ENCODE measurements around the gene SEMA6A.

Gene SEMA6A

GRCh38 chr5:116521173-116521872, 53.3 kb downstream of the SEMA6A start:
- DNase-seq: no peak

DNA sequence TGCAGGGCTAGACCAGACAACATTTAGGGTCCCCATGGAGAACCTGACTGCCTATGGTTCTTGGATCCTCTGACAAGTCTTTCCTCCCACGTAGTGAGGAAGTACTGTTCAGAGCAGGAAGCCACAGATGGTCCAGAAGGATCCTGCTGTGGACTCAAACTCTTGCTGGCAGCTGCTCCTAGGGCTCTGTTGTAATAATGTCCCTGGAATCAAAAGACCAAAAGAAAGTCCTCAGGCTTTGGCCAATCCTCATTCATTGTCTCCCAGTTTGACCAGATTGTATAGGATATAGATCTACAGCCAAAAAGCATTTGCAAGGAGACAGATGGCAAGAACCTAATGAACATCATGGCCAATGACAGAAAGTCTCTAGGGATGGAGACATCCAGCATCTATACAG, 53.9 kb downstream of the SEMA6A start:
- DNase-seq: no peak

DNA sequence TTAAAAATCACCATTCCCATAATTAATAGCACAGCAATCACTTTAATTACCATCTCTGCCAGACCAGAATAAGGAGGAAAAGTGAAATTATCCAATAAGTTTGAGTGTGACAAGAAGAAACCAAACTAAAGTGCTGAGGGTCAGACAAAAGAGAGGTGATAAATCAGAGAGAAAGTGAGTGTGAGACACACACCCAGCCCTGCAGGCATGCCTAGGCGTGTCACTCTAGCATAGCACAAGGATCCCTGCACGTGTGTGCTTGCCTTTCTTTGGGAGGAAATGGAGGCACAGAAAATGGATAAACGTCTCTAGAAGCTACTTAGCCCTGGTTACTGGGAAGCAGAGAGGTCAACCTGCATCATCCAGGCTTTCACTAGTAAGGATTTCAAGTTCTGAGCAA, 56.2 kb downstream of the SEMA6A start:
- DNase-seq: no peak

DNA sequence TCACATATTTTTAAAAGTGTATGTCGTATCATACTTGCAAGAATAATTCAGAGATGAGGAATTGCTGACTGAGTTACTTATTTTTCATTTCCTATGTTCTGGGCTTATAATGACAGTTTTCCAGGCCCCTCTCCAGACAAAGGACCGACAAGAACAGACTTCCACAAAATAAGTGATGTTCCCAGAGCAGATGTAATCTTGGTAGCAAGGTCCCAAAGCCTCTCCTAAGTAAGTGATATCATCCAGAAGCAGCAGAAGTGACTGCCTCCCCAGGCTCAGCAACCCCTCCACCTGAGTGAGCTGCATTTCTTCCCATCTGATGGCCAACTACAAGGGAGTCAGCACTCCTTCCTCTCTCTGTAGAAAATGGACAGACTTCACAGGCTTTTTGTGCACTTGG, 57.1 kb downstream of the SEMA6A start:
- no peak for DNase-seq

DNA sequence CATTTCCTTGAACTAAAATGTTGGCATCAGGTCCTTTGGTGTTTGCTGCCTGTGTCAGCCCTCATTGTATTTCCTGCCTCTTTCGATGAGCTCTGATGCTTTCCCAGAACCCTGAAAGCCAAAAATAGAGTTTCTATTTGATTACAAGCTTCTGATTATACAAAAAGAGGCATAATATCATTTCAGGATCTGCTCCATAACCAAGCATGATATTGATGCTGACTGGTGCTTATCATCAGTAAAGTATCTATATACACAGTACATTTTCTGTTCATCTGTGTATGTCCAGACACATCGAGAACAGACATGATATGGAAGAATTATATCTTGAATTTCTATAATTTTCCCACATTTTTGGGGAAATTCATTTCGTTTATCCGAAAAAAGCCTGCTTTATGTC, 58.6 kb downstream of the SEMA6A start:
- DNase-seq: no peak

DNA sequence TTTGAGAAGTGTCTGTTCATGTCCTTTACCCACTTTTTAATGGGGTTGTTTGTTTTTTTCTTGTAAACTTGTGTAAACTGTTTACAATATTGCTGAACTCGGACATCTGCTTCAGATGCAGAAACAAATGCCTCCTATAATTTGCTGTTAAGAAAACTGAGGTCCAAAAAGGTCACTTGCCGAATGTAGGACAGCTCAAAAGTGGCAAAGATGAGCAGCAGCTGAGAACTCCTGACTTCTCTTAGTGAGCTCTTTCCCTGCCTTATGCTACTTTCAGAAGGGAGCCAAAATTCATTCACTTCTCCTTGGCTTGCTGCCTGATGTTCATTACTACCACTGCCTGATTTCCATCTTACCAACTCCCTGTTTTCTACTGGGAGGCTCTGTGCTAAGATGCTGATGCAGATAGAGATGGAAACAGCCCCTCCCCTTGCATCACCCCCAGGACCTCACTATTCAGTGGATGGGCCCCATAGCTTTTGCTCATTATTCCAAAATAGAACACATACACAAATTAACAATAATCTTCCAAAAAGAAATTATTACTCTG, 60.1 kb downstream of the SEMA6A start:
- no peak for DNase-seq

DNA sequence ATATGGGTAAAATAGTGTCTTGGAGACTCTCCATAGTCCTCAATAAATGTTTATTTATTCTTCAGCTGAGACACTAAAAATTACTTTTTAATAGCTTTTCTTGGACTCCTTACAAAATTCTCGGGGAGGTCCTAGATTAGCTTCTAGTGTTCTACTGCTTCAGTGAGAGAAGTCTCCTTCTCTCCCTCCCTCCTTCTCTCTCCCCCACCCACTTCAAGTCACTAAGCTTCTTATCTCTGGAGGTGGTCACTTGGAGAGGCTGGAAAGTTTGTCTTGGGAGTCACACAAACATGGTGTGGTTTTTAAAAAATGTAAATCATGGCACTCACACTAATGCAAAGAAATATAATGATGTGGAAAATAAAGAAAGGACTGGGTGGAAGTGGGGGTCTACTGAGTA, 64.1 kb downstream of the SEMA6A start:
- DNase-seq: no peak

DNA sequence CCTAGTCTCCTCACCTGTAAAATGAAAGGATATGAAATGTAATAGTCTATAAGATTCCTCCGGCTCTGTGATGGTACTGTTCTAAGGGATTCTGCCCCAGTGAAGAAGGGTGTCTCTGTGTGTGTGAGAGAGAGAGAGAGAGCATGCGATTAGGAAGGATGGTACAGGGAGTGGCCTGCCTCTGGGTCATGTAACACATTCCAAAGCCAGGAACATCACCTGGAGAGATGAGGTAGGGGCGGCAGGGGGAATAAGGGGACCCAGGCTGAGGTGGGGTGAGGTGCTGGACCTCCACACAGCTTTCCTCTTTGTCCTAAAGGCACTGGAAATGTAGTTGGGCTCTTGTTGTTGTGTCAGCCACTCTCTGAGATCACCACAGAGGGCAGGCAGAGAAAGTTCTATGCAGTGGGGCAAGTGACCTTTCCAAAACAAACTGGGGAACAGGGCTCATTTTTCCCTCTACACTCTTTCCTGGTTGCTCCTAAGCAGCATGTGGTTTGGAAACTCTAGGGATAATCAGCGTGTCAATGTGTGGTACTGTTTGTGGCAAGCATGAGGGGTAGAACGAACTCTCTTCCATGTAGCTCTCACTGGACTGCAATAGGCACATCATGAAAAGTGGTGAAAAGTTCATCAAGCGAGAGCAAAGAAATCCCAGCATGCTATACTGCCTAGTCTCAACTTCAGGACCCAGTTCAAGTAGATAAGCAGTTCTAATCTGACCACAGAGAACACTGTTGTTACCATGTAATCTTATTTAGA, 65.0 kb downstream of the SEMA6A start:
- no peak for DNase-seq

DNA sequence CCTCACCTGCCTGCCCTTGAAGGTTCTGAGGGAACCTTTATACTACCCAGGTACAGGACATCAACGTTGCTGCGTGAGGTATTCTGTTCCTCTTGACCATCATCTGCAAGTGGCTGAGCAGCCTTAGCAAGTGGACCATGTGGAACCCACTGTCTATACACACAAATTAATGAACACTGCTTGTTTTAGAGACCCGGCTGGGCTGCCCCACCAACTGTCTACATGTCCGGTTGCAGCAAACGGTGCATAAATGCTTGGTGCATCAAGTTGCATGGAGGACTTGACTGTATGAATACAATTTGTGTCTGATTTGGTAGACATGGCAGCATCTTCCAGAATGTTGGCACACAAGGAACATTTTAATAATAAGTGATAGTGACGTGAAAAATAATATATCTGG, 65.8 kb downstream of the SEMA6A start:
- no peak for DNase-seq

- no peak for DNase-seq
Observed at GRCh38 chr5:116507941-116508655, 66.5 kb downstream of the SEMA6A start.

DNA sequence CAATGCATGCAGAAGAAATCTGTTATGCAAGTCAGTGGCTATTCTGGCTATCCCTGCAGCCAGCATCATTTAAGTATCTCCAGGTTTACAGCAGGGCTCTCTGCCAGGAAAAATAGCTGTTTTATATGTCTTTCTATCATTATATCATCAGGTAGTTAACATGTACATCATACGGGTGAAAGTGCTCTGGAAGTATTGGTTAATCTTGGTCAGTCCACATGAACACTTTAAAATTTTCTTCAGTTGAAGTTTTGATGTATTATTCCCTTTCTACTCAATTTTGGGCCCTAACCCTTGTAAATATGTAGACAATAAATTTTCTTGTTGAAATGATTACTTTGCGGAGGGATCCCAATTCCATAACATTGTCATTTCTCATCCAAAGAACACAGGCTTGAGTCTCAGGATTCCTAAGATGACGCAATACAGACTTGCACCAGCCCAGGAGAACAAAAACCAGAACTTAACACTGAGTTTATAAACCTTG, 67.5 kb downstream of the SEMA6A start:
- DNase-seq: no peak

GRCh38 chr5:116506488-116506887, 68.1 kb downstream of the SEMA6A start:
- DNase-seq: no peak

GRCh38 chr5:116504593-116505166, 69.9 kb downstream of the SEMA6A start:
- DNase-seq: no peak

DNA sequence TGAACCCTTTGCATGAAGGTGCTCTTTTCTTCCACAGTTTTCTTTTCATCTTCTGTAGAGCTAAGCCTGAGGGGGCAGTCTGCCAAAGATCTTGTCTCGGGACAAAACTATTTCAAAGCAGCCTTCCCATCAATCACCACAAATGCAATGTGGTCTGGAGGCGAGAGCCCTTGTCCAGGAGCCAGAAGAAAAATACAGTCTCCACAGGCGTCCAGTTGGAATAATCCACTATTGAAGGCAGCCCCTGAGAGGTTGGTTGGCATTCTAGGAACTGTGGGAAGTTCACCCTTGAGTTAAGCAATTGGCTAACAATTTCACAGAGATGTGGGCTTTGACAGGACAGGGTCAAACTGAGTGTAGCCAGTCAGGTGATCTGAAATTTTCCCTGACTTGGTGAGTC, 72.0 kb downstream of the SEMA6A start:
- DNase-seq: no peak

GRCh38 chr5:116502138-116502537, 72.5 kb downstream of the SEMA6A start:
- no peak for DNase-seq

GRCh38 chr5:116498503-116499048, 76.0 kb downstream of the SEMA6A start:
- DNase-seq: no peak

DNA sequence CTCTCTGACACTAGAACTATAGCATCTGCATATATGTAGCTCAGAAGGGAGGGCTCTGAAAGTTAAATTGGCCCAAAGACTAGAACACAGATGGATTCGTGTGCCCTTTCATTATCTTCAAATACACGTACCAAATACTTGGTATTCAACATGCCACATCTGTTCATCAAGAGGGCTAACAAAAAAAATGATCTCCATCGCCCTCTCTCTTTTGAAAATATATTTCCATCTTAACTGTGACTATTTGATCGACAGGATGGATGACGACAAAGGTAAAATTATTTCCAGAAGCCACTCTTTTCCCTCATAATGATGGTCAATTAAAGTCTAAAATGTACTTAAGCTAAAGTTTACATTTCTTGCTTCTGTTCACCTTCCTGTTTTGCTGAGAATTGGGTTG, 77.0 kb downstream of the SEMA6A start:
- no peak for DNase-seq

- DNase-seq: no peak
Observed at GRCh38 chr5:116495786-116496357, 78.8 kb downstream of the SEMA6A start.

- no peak for DNase-seq
Observed at GRCh38 chr5:116494784-116495450, 79.7 kb downstream of the SEMA6A start.

DNA sequence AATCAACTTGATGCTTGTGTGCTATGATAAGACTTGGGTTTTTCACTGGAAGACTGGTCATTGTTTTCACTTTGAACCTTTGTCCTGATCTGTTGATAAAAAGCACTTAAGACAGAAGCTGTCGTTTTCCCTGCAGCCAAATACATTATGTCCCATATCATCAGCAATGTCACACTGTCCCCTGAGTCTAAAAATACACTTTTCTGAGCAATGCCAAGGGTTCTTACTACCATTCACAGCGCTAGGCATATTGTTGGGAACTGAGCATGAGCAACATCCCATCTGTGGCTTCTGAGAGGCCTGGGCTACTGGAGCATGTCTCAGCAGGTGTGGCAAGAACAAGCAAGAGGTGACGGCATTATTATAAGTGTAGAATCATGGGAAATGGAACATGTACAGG, 81.8 kb downstream of the SEMA6A start:
- DNase-seq: no peak

DNA sequence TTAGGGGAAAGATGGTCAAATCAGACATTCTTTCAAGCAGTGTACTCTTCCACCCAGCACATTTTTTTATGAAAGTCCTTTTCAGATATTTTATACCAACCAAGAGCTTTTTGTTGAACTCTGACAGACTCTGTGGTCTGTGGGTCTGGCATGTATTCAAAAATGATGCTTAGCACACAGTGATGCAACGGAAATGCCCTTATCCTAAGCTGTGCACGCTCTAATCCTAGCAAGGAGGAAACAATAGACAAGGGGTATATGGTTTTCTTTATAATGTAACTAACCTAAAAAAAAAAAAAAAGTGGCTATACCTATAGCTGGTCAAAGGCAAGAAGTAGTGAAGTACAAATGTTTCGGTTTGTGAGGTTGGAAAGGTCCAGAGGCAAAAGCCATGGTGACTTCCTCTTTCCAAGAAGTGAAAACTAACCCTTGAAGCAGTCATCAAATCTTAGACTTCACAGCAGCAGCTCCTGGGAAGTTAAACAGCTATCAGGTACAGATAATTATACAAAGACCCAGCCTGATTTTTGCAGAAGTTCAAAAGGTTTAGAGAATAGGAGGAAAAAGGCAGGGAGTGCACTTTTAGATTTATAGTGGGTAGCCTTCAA, 82.5 kb downstream of the SEMA6A start:
- no peak for DNase-seq

All from 8988T (cell line).